Hepatocyte (in vitro differentiated cells): Measurements from ENCODE around the gene C5orf15.

Experiments used
- EZH2 ChIP-seq: fragments of 200-600 bp; sonication (generic); IDR thresholded peaks from 2 replicates; pipeline ENCODE4 v1.6.1; 2016; ENCODE audit warnings: antibody characterized with exemption, mild to moderate bottlenecking, borderline replicate concordance
- TF ChIP-seq, protein P1 (sequence below): fragments of 200-600 bp; sonication (generic); IDR thresholded peaks from 2 replicates; pipeline ENCODE4 v1.5.1; 2016; ENCODE audit warnings: antibody characterized with exemption, mild to moderate bottlenecking; ENCODE audit not compliant: poor library complexity

DNA sequence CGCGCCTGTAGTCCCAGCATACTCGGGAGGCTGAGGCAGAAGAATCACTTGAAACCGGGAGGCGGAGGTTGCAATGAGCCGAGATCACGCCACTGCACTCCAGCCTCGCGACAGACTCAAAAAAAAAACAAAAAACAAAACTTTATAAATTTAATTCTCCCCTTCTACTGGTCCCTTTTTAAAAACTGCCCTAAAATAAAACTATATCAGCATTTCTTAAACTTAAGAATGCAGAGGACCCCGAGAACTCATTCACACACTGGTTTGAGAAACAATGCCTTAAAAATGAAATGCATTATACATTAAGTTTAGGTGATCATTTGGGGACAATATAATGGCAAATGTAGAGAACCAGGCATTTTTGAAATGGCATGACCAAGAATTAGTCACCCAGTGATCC lies 2.3 kb downstream of the C5orf15 start:
- TF ChIP-seq, protein P1, sequence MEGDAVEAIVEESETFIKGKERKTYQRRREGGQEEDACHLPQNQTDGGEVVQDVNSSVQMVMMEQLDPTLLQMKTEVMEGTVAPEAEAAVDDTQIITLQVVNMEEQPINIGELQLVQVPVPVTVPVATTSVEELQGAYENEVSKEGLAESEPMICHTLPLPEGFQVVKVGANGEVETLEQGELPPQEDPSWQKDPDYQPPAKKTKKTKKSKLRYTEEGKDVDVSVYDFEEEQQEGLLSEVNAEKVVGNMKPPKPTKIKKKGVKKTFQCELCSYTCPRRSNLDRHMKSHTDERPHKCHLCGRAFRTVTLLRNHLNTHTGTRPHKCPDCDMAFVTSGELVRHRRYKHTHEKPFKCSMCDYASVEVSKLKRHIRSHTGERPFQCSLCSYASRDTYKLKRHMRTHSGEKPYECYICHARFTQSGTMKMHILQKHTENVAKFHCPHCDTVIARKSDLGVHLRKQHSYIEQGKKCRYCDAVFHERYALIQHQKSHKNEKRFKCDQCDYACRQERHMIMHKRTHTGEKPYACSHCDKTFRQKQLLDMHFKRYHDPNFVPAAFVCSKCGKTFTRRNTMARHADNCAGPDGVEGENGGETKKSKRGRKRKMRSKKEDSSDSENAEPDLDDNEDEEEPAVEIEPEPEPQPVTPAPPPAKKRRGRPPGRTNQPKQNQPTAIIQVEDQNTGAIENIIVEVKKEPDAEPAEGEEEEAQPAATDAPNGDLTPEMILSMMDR = no peak
- TF ChIP-seq EZH2 = no peak
